Measurements from ENCODE around the gene IL2RG.

IL2RG gene

DNA sequence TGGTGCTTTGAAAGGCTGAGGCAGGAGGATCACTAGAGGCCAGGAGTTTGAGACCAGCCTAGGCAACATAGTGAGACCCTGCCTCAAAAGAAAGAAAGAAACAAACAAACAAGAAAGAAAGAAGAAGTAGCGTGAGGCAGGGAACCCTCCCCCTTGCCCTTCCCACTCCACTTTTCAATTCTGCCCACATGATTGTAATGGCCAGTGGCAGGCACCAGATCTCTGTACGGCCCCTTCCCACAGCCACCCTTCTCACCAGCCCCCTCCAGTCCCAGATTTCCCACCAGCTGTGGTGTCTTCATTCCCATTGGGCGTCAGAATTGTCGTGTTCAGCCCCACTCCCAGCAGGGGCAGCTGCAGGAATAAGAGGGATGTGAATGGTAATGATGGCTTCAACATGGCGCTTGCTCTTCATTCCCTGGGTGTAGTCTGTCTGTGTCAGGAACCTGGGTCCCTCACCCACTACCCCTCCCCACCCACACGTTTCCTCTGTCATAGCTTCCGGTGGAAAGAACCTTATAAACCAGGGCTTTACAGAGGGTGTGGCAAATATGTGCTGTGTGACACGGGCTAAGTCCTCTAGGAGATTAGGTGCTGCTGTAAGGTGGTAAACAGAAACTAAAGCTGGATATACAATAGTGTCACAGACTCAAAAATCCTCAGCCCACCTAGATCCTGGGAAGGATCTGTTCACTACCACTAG, at the start of gene IL2RG:
Gene IL2RG (minus strand): TSS at position 437 of the 703 bp plus-strand sequence. CDS start 38 bp downstream, at position 399.
- DNase-seq (ENCODE audit: insufficient read length, low spot score) (no peak), FAIRE-seq (peak; percentile 93)

DNA sequence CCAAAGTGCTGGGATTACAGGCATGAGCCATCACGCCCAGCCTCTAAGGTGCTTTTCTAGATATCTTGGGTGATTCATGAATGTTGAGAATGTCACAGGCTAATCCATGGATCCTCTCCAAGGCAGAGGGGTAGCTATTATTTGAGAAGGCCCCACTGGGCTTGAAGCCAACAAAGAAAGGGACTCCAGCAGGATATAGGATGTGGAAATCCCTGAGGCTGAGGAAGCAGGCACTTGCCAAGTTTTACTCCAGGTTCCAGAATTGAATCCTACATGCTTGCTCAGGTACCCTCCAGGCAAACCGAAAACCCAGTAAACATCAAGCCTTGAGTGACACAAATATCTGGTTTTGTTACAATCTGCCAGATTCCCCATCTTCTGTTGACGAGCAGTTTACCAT, 49.1 kb upstream of the IL2RG start:
- FAIRE-seq (no peak), DNase-seq (ENCODE audit: insufficient read length, low spot score) (no peak)

DNA sequence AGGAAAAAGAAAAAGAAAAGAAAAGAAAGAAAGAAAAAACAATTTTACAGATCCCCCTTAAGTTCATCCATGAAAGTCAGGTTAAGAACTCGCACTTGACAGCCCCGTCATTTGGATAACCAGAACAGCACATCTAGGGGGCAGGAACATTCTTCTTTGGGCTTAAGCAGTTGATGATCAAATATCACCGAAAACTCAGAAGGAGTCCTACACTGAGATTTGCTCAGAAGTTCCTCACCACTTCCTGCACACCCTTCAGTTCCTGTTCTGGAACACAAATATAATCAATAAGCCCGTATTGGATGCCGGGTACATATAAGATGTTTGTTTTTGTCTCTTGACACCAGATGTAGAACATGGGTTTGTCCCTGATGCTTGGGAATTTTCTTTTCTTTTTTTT, 48.0 kb upstream of the IL2RG start:
- DNase-seq (ENCODE audit: insufficient read length, low spot score) (no peak), FAIRE-seq (peak; percentile 75)

DNA sequence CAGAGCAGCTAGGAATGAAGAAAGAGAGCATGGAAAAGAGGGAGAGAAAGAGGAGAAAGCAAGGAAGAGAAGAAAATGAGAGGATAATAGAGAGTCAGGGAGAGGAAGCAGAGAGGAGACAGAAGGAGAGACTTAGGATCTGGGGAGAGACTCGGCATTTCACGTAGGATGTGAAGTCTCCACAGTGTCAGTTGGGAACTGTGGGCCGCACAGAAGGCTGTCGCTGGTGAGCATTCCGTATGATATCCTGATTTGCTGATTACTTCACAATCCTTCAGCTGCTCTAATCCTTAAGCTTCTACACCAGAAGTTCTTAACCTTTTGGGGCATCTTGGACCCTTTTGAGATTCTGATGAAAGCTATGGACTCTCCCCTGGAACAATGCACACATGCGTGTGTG, 47.2 kb upstream of the IL2RG start:
- FAIRE-seq (no peak), DNase-seq (ENCODE audit: insufficient read length, low spot score) (no peak)

DNA sequence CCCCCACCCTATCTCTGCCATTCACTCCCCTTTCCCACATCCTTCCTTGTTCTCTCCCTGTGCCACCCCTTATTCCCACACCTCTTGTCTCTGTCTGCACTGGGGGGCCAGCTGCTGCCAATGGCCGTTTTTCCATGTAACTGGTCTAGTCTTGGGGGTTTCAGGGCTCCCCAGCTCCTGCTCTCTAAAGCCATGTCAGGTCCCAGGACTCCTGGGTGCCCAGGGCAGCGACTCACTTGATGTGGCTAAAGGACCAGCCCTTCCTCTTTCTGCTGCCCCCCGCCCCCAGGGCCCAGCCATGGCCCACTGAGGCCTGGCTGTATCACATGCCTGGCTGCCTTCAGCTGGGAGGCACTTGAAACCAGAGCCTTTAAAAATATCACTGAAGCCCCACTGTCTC, 43.3 kb upstream of the IL2RG start:
- FAIRE-seq (no peak), DNase-seq (ENCODE audit: insufficient read length, low spot score) (no peak)

DNA sequence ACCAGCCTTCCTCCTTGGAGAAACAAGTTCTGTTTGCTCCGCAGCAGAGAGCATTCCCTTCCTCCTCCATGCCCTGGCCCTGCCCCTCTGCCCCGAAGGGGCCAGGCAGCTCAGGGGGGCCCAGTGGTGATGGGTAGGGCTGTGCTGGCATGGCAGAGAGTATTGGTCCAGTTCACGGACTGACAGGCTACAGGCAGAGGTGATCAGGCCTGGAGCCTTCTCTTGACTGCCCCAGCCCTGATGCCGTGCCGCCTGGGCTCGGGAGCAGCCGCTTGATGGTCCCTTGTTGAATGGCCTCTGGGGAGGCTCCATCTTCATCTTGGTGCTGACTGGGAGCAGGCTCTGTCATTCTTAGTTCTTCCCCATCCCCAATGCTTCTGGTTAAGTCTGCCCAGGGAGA, 42.8 kb upstream of the IL2RG start:
- FAIRE-seq = no peak

DNA sequence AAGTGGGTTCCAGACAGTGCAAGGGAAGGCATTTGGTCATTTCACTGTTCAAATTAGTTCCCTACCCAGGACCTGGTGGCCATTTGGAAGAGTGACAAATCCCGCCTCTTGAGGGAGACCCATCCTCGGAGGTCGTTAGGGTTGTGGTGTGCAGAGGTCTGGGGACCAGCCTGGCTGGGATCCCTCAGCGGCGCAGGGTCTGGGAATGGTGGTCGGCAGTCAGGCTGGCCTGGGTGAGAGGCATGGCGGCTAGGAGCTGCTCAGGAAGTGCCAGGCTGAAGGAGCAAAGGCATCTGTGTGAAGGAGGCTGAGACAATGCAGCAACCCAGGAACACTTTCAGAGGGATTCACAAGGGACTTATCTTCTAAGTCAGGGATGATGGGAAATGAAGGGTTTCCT, 40.0 kb upstream of the IL2RG start:
- no peak for FAIRE-seq
- DNase-seq (ENCODE audit: insufficient read length, low spot score) = no peak

More for the DNA sequence above, 42.8 kb upstream of the IL2RG start:
- DNase-seq (ENCODE audit: insufficient read length, low spot score) = no peak

DNA sequence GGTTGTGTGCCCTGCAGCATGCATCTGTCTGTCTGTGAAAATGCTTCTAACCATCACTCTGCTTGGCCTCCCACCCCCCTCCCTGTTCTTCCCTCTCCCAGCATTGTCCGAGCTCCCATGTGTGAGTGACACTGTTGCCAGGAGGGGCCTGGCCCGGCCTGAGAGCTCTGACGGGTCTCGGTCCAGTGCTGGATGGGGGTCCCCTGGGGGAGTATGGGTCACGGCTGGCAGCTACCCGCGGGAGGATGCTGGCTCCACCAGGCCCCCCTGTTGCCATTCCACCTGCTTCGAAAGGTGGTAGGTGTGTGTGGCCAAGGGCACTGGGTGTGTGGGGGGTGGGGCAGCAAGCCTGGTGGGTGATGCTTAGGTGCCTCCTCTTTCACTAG, 36.9 kb upstream of the IL2RG start:
- no peak for FAIRE-seq
- DNase-seq (ENCODE audit: insufficient read length, low spot score) = no peak

DNA sequence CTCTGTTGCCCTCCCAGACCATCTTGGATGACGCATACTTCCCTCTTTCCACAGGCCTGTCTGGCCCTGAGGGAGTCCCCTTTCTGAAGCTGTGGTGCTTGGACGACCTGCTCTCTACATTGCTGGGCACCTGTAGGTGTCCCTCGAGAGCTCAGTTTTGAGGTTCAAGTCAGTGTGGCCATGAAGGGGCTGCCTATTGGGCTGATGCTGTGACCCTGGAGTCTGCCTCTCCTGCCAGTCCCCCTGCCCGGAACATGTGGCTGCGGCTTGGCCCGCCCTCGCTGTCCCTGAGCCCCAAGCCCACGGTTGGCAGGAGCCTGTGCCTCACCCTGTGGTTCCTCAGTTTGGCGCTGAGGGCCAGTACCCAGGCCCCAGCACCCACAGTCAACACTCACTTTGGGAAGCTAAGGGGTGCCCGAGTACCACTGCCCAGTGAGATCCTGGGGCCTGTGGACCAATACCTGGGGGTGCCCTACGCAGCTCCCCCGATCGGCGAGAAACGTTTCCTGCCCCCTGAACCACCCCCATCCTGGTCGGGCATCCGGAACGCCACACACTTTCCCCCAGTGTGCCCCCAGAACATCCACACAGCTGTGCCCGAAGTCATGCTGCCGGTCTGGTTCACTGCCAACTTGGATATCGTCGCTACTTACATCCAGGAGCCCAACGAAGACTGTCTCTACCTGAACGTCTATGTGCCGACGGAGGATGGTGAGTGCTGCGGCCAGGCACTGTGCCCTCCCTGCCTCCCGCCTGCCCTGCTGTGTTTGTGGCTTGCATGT, 36.3 kb upstream of the IL2RG start:
- no peak for FAIRE-seq
- no peak for DNase-seq (ENCODE audit: insufficient read length, low spot score)

DNA sequence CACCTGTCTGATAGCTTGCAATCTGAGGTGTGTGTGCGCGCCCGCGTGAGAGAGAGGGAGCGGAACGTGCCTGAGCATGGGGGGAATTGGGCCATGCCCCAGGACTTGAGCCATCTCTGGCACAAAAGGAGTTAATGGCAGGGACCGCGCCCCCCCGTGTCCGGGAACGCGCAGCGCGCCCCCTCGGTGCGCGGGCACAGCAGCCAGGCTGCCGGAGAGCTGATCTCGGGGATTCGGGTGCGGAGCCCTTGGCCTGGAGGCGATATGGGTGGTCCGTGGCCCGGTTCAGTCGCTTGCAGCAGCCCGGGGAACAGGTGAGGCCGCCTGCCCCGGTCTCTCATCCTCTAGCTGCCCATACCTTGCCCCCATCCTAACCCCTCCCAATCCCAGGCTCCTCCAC, 33.3 kb upstream of the IL2RG start, which contains the start of gene NLGN3:
Gene NLGN3 (plus strand): TSS at position 191 of the 400 bp plus-strand sequence. CDS start 2,909 bp downstream, outside the sequence.
- DNase-seq (ENCODE audit: insufficient read length, low spot score) (no peak), FAIRE-seq (no peak)

DNA sequence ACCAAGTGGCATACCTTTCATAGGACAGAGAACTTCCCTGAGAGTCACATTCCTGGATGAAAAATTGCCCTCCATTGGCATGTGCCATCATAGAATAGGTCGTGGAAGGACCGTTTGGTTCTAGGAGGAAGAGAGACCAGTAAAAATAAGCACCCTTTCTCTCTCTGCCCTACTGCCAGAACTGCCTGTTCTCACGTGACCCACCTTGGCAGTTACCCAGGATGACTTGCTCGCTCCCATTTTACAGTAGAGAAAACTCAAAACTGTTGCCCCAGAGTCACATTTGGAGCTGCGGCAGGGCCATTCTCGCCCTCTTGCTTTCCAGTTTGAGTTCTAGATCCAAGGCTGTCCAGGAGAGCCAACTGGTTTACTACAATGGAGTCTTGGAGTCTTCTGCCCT, 32.1 kb upstream of the IL2RG start:
- no peak for DNase-seq (ENCODE audit: insufficient read length, low spot score)

DNA sequence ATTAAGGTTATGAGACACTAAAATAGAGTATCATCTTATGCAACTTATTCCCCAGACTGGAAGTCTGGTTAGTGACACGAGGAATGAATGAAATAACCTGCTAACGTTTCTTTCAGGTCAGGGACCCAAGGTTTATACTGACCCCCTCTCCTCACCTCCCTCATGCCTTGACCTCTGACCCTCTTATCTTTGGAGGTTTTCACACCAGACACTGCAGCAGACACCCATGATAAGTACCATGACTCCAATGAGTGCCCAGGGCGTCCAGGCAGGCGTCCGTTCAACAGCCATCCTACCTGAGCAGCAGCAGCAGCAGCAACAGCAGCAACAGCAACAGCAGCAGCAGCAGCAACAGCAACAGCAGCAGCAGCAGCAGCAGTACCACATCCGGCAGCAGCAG, 29.1 kb upstream of the IL2RG start:
- FAIRE-seq (no peak), DNase-seq (ENCODE audit: insufficient read length, low spot score) (no peak)

More for the DNA sequence above, 32.1 kb upstream of the IL2RG start:
- no peak for FAIRE-seq

DNA sequence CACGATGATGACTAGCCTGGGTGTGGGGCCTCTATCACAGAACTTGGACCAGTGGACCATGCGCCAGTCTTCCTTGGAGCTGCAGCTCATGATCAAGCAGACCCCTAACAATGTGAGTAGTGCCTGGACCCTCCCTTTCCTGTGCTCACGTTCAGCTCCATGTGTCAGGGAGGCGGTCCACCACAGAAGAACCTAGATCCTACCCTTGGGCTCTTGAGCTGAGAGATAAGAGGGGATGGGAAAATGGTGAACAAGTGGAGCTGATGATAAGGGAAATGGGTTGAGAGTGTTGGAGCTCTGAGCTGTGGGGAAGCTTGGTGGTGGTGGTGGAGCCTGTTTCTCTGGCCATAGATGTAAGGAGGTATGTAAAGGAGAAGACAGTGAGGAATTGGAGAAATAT, 20.1 kb upstream of the IL2RG start:
- no peak for FAIRE-seq
- no peak for DNase-seq (ENCODE audit: insufficient read length, low spot score)

DNA sequence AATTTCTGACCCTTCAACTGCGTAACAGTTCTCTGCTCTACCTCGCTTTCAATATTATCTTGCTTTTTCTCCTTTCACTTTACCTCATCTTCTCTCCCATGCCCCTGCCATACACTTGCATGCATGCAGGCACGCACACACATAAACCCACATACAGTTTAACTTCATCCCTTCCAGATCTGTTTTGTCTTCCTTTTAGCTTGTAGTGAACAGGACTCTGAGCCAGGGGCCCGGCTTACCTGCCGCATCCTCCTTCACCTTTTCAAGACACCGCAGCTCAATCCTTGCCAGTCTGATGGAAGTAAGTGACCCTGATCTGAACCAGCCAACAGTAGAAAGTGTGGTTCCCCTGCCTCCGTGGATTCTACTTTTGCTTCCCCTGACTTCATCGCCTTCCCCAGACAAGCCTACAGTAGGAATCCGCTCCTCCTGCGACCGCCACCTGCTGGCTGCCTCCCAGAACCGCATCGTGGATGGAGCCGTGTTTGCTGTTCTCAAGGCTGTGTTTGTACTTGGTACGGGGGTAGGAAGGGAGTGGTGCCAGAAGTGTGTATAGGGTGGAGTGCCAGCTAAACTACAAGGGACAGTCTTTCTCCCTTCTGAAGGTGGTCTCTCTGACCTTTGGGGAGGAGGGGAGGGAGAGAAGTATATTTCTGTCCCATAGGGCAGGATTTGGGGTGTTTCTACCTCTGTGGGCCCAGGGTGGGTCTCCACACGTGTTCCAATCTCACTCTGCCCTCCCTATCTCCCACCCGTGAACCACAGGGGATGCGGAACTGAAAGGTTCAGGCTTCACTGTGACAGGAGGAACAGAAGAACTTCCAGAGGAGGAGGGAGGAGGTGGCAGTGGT, 17.8 kb upstream of the IL2RG start:
- FAIRE-seq = peak; percentile 97
- DNase-seq (ENCODE audit: insufficient read length, low spot score) = peak; percentile 44

DNA sequence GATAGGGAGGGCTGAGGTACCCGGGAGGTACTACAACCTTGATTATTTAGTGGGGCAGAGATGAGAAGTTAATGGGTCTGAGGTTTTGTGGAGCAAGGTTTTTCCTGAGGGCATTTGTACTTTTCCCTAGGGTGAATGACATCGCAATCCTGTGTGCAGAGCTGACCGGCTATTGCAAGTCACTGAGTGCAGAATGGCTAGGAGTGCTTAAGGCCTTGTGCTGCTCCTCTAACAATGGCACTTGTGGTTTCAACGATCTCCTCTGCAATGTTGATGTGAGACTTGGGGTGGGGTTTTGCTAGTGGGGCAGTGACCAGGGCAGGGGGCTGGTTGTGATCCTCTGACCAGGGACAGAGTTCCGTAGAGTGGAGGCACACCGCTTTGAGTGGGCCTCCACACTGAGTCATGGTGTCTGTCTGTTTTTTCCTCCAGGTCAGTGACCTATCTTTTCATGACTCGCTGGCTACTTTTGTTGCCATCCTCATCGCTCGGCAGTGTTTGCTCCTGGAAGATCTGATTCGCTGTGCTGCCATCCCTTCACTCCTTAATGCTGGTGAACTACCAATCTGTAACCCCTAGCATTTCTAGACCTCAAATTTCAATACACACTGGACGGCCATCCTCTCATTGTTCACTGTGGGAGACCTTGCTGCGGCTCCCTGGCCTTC, 16.9 kb upstream of the IL2RG start:
- FAIRE-seq (no peak), DNase-seq (ENCODE audit: insufficient read length, low spot score) (no peak)

DNA sequence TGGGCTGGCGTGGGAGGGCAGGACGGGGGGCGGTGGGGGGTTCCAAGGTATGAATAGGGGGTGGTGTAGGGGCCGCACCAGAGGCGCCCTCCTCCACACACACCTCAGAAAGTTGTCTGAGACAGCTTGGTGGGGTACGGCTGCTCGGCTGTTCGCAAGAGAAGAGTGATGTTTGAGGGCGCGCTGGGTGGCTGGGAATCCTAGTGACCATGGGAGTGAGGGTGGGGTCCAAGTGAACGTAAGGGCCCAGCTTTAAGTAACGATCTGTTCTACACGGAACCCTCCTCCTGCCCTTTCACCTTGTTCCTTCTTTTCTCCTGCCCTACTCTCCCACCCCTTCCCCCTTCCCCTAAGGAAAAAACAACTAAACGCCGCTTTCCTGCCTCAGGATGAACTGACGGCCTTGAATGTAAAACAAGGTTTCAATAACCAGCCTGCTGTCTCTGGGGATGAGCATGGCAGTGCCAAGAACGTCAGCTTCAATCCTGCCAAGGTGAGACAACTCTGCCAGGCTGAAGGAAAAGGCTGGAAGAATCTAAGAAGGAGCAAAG, 7.7 kb upstream of the IL2RG start:
- no peak for FAIRE-seq
- no peak for DNase-seq (ENCODE audit: insufficient read length, low spot score)

DNA sequence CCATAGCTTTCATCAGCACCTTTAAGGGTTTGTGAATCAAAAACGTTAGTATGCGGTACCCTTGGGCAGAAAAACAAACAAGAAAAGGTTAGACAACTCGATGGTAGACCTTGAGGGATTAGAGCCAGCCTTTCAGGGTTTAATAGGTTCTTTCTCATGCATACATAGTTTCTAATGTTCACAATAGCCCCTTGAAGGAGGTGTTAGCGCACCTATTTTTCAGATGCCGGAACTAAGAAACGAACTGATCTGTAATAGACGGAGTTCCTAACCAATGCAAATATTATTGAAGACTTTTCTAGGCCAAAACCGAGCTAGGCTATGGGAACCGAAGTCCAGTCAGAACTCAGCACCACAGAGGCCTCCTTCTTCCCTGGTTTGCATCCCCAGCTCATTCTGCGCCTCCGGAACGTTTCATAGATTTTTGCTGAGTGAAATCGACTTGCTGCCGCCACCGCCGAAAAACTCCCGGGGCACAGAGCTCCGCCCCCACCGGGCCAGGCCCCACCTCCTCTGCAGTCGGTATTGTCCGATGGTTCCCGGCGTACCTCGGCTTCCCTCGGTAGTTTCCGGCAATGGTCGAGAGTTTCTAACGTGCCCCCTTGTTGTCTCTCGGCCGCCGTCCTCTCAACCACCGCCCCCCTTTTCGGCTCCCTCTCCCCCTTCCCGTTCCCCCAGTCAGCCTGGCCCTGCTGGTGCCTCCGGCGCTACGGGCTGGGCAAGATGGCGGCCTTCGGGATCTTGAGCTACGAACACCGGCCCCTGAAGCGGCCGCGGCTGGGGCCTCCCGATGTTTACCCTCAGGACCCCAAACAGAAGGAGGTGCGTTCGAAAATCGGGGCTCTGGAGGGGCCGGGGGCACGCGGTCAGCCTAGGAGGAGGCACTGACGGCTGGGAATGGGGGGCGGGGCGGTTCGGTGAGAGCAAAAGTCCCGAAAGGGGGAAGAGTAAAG, 6.9 kb upstream of the IL2RG start, which contains the start of gene MED12:
Gene MED12 (plus strand): TSS at position 565 of the 953 bp plus-strand sequence. CDS start 159 bp downstream, at position 724.
- DNase-seq (ENCODE audit: insufficient read length, low spot score) (peak; percentile 46), FAIRE-seq (peak; percentile 97)

DNA sequence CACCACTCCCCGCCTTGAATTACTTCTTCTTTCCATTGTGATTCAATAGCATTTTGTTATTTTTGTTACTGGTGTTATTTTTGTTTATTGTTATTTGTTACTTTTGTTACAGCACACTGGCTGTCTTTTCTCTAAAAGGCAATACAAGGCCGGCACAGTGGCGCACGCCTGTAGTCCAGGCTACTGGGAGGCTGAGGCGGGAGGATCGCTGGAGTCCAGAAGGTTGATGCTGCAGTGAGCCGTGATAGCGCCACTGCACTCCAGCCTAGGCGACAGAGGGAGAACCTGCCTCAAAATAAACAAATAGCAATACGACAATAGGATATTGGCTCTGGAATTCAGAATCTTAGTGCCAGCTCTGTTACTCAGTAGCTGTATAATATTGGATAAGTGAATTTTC, 6.0 kb upstream of the IL2RG start:
- no peak for FAIRE-seq
- DNase-seq (ENCODE audit: insufficient read length, low spot score) = no peak

DNA sequence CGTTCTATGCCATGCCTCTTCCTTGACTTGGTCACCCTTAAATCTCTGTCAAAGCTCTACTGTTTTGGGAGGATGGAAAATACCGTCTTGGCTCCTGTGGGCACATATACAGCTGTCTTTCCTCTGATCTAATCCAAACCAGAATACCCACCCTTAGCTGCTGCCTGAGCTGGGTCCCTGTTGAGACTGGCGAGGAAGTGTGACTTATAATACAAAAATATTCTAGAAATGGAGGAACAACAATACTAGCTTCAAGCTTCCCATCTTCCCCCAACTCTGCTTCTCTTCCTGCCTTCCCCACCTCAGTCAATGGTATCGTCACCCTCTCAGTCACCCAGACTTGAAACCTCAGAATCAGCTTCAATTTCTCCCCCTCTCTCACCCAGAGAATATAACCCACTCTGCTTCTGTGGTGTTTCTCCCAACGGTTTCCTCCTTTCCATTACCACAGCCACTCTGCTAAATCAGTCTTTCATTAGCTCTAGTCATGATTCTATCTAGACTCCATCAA, 599 bp upstream of the IL2RG start:
- FAIRE-seq = no peak
- no peak for DNase-seq (ENCODE audit: insufficient read length, low spot score)
